OCI-LY1 (cell line): ENCODE data around the gene BABAM2.

Experiments used
- CTCF ChIP-seq: fragments of 200-600 bp; sonication (generic), shearing (Covaris generic); IDR thresholded peaks from 2 replicates; pipeline ENCODE4 v1.5.1; 2017; ENCODE audit warnings: mild to moderate bottlenecking, antibody characterized with exemption, low read length, moderate library complexity, mixed read lengths
- EZH2 ChIP-seq: fragments of 200-600 bp; sonication (generic), shearing (Covaris generic); IDR thresholded peaks from 2 replicates; pipeline ENCODE4 v1.8.0; 2017; ENCODE audit warnings: borderline replicate concordance, mixed run types, mild to moderate bottlenecking, antibody characterized with exemption, low read length, moderate library complexity, mixed read lengths

GRCh38 chr2:27964067-27964466 is 73.5 kb downstream of the BABAM2 start:
- TF ChIP-seq CTCF (no peak), EZH2 (no peak)
